ENCODE data around the gene BMPR1B. TPM values are rescaled to one million over a fixed set of nuclear protein-coding genes. Genes with fewer than 3 reads are reported as not detected.

Gene BMPR1B
- total RNA-seq, 1 experiment from 2014 or later, result not detected

DNA sequence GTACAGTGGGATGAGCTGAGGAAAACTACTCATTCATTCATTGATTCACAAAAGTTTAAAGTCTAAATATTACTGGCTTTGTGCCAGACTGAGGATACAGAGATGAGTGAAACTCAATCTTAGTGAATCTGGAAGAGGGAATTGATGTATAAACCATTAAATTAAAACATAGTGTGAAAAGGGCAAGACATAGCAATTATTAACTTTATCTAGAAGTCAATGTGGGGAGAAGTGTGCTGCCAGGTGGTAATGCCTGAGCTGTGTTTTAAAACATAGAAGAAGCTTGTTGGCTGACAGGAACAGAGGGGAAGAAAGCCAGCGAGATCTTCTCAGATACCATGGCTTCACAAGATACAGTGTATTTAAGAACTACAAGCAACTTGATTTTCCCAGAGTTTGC is 153.4 kb downstream of the BMPR1B start:
- BruUV-seq (replicated peaks), result no TSS peak
- H3K36me3 ChIP-seq (ENCODE audit: control insufficient read depth in 1 of 2, insufficient read depth in 2 of 2, low read length in 2 of 2), result no peaks in the 10 kb centered on the region
- no peaks in the 10 kb centered on the region for H3K27me3 ChIP-seq (ENCODE audit: insufficient read depth, low read length)
- no peak overlapping the region for H2AFZ ChIP-seq (ENCODE audit: low read depth, low read length, poor library complexity, severe bottlenecking)
- H3K27ac ChIP-seq (ENCODE audit: low read depth, low read length), result no peak overlapping the region
- H3K9ac ChIP-seq (ENCODE audit: low read length), result no peak overlapping the region
- no peaks in the 10 kb centered on the region for H3K4me1 ChIP-seq (ENCODE audit: control insufficient read depth in 1 of 2, insufficient read depth in 2 of 2, low read length in 2 of 2)
- H3K4me3 ChIP-seq (replicated peaks in 1 of 2; ENCODE audit: low read depth in 1 of 2, low read length in 2 of 2), result no peak overlapping the region
- ChIA-PET POLR2A (no interaction called here), CTCF (no interaction called here), RAD21 (ENCODE audit: low non-redundant PET in 1 of 2, low total read pairs in 2 of 2, uncharacterized antibody in 2 of 2, unreplicated experiment in 2 of 2) (no interaction called here)
- H3K9me3 ChIP-seq (ENCODE audit: control insufficient read depth in 1 of 2, insufficient read depth in 1 of 2, low read depth in 1 of 2, low read length in 2 of 2), result no peaks in the 10 kb centered on the region
- no peaks in the 10 kb centered on the region for H3K9me2 ChIP-seq (ENCODE audit: insufficient read depth)
- no peak for DNase-seq (ENCODE audit: low read depth, low spot score)
- ATAC-seq, result no peak
- no peaks in the 10 kb centered on the region for H4K20me1 ChIP-seq (ENCODE audit: insufficient read depth)
- intact Hi-C loops (cut with micrococcal nuclease), result no loop called here
- H3K4me2 ChIP-seq (ENCODE audit: low read length), result no peak overlapping the region
- H3K79me2 ChIP-seq (ENCODE audit: insufficient read depth, low read length), result no peaks in the 10 kb centered on the region
- TF ChIP-seq EZH2 (IDR thresholded peaks at IDR 0.05), result no peak
- no peak for TF ChIP-seq SRF (IDR thresholded peaks at IDR 0.05; ENCODE audit: low read depth)
- no peak for TF ChIP-seq EGR1 (IDR thresholded peaks at IDR 0.05; ENCODE audit: low read depth)
- no peak for TF ChIP-seq SP1 (IDR thresholded peaks at IDR 0.05; ENCODE audit: low read depth)
- TF ChIP-seq, protein P1, sequence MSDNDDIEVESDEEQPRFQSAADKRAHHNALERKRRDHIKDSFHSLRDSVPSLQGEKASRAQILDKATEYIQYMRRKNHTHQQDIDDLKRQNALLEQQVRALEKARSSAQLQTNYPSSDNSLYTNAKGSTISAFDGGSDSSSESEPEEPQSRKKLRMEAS (IDR thresholded peaks at IDR 0.05), result no peak
- no peak for TF ChIP-seq ZNF274 (IDR thresholded peaks at IDR 0.05; ENCODE audit: low read depth, low read length)
- TF ChIP-seq, protein P2, sequence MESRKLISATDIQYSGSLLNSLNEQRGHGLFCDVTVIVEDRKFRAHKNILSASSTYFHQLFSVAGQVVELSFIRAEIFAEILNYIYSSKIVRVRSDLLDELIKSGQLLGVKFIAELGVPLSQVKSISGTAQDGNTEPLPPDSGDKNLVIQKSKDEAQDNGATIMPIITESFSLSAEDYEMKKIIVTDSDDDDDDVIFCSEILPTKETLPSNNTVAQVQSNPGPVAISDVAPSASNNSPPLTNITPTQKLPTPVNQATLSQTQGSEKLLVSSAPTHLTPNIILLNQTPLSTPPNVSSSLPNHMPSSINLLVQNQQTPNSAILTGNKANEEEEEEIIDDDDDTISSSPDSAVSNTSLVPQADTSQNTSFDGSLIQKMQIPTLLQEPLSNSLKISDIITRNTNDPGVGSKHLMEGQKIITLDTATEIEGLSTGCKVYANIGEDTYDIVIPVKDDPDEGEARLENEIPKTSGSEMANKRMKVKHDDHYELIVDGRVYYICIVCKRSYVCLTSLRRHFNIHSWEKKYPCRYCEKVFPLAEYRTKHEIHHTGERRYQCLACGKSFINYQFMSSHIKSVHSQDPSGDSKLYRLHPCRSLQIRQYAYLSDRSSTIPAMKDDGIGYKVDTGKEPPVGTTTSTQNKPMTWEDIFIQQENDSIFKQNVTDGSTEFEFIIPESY (IDR thresholded peaks at IDR 0.05; ENCODE audit: extremely low read depth, insufficient replicate concordance, low read length), result no peak
- no peak for TF ChIP-seq POLR2AphosphoS5 (IDR thresholded peaks at IDR 0.05; ENCODE audit: low read depth, low read length)
- no peak for TF ChIP-seq SIN3A (IDR thresholded peaks at IDR 0.05; ENCODE audit: low read depth)
- TF ChIP-seq JUND (IDR thresholded peaks at IDR 0.05), result no peak
- no peak for TF ChIP-seq ZFX (IDR thresholded peaks at IDR 0.05)

Data from HCT116 (cell line).